ENCODE measurements around the gene ACOX2. TPM values are rescaled to one million over a fixed set of nuclear protein-coding genes. Genes with fewer than 3 reads are reported as not detected.

The ACOX2 gene
- total RNA-seq, 4 donors from 2014 or later = 17.3 to 43.3 (median 23.6) TPM

GRCh38 chr3:58555203-58555602 lies 18.2 kb upstream of the ACOX2 start:
- ATAC-seq = no peak
- no peak for TF ChIP-seq POLR2A (IDR thresholded peaks at IDR 0.05)
- TF ChIP-seq CTCF (IDR thresholded peaks at IDR 0.05) = no peak
- TF ChIP-seq POLR2AphosphoS5 (IDR thresholded peaks at IDR 0.05) = no peak
- TF ChIP-seq EP300 (IDR thresholded peaks at IDR 0.05) = no peak
- H3K9me3 ChIP-seq = peaks cover 0 to 19% (median 0%) of the 10 kb centered on the region in 3 donors

GRCh38 chr3:58553003-58553402 lies 16.0 kb upstream of the ACOX2 start:
- ATAC-seq = no peak
- no peaks in the 10 kb centered on the region for H3K36me3 ChIP-seq

More at GRCh38 chr3:58555203-58555602, 18.2 kb upstream of the ACOX2 start:
- H3K27me3 ChIP-seq = no peaks in the 10 kb centered on the region
- peaks cover 0 to 7% (median 0%) of the 10 kb centered on the region in 3 donors for H3K4me1 ChIP-seq
- no peak overlapping the region for H3K27ac ChIP-seq
- no peak overlapping the region for H3K4me3 ChIP-seq
- H3K36me3 ChIP-seq = no peaks in the 10 kb centered on the region
- 82 to 93% methylated on average over 2 of the region's 2 CpGs for WGBS, 2 donors (ENCODE audit: low coverage in 1 of 2)

GRCh38 chr3:58551636-58552180 lies 14.7 kb upstream of the ACOX2 start:
- ATAC-seq = no peak
- Histone ChIP-seq H3K27me3 (no peaks in the 10 kb centered on the region), H3K9me3 (peaks cover 0 to 19% (median 0%) of the 10 kb centered on the region in 3 donors), H3K27ac (no peak overlapping the region), H3K4me3 (no peak overlapping the region), H3K36me3 (no peaks in the 10 kb centered on the region), H3K4me1 (peaks cover 0 to under 1% (median 0%) of the 10 kb centered on the region in 3 donors)
- 82 to 88% methylated on average over 4 of the region's 4 CpGs for WGBS, 2 donors (ENCODE audit: low coverage in 1 of 2)
- no peak for TF ChIP-seq POLR2AphosphoS5 (IDR thresholded peaks at IDR 0.05)
- TF ChIP-seq CTCF (IDR thresholded peaks at IDR 0.05) = no peak
- no peak for TF ChIP-seq EP300 (IDR thresholded peaks at IDR 0.05)

More at GRCh38 chr3:58553003-58553402, 16.0 kb upstream of the ACOX2 start:
- peaks cover 0 to 7% (median 0%) of the 10 kb centered on the region in 3 donors for H3K4me1 ChIP-seq
- H3K4me3 ChIP-seq = no peak overlapping the region
- TF ChIP-seq CTCF (IDR thresholded peaks at IDR 0.05) = no peak
- no peak for TF ChIP-seq POLR2AphosphoS5 (IDR thresholded peaks at IDR 0.05)
- no peak for TF ChIP-seq EP300 (IDR thresholded peaks at IDR 0.05)
- TF ChIP-seq POLR2A (IDR thresholded peaks at IDR 0.05) = no peak
- H3K27me3 ChIP-seq = no peaks in the 10 kb centered on the region
- H3K27ac ChIP-seq = no peak overlapping the region
- WGBS, 2 donors (ENCODE audit: low coverage in 1 of 2) = 89 to 92% methylated on average over 1 of the region's 1 CpG
- H3K9me3 ChIP-seq = peaks cover 0 to 19% (median 0%) of the 10 kb centered on the region in 3 donors

- TF ChIP-seq POLR2AphosphoS5 (IDR thresholded peaks at IDR 0.05) (no peak), POLR2A (IDR thresholded peaks at IDR 0.05) (no peak), CTCF (IDR thresholded peaks at IDR 0.05) (no peak), EP300 (IDR thresholded peaks at IDR 0.05) (no peak)
Measured at GRCh38 chr3:58544541-58544940, 7.6 kb upstream of the ACOX2 start.

GRCh38 chr3:58540176-58540858 lies 3.3 kb upstream of the ACOX2 start:
- no peaks in the 10 kb centered on the region for H3K9me3 ChIP-seq
- 88% methylated on average over 3 to 6 of the region's 8 CpGs for WGBS, 2 donors (ENCODE audit: low coverage in 1 of 2)

More at GRCh38 chr3:58544541-58544940, 7.6 kb upstream of the ACOX2 start:
- Histone ChIP-seq H3K4me1 (no peaks in the 10 kb centered on the region), H3K4me3 (no peak overlapping the region), H3K27me3 (no peaks in the 10 kb centered on the region), H3K9me3 (no peaks in the 10 kb centered on the region), H3K36me3 (no peaks in the 10 kb centered on the region), H3K27ac (no peak overlapping the region)
- ATAC-seq = no peak
- 79 to 86% methylated on average over 3 of the region's 3 CpGs for WGBS, 2 donors (ENCODE audit: low coverage in 1 of 2)

More at GRCh38 chr3:58540176-58540858, 3.3 kb upstream of the ACOX2 start:
- Histone ChIP-seq H3K36me3 (no peaks in the 10 kb centered on the region), H3K27me3 (no peaks in the 10 kb centered on the region), H3K27ac (no peak overlapping the region), H3K4me1 (peaks cover 0 to 29% (median 23%) of the 10 kb centered on the region in 3 donors), H3K4me3 (no peak overlapping the region)
- ATAC-seq = no peak
- TF ChIP-seq POLR2A (IDR thresholded peaks at IDR 0.05) (no peak), POLR2AphosphoS5 (IDR thresholded peaks at IDR 0.05) (no peak), EP300 (IDR thresholded peaks at IDR 0.05) (no peak), CTCF (IDR thresholded peaks at IDR 0.05) (no peak)

All from gastroesophageal sphincter (tissue), 4 donors.